Measurements from ENCODE around the gene C16orf78.

DNA sequence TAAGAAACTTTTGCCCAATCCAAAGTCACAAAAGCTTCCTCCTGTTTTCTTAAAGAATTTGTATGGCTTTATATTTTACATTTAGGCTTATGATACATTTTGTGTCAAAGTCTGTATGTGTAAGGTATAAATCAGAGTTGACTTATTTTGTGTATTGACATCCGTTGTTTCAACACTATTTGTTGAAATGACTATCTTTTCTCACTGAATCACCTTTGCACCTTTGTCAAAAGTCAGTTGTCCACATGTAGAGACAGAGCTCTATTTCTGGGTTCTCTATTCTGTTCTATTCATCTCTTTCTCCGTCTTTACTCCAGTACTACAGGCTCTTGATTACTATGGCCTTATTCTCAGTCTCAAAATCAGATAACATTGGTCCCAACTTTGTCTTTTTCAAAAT, 73.2 kb downstream of the C16orf78 start:
- TF ChIP-seq POLR2A (IDR thresholded peaks at IDR 0.05; ENCODE audit: extremely low read depth, insufficient read length) = no peak
- TF ChIP-seq, protein P1, sequence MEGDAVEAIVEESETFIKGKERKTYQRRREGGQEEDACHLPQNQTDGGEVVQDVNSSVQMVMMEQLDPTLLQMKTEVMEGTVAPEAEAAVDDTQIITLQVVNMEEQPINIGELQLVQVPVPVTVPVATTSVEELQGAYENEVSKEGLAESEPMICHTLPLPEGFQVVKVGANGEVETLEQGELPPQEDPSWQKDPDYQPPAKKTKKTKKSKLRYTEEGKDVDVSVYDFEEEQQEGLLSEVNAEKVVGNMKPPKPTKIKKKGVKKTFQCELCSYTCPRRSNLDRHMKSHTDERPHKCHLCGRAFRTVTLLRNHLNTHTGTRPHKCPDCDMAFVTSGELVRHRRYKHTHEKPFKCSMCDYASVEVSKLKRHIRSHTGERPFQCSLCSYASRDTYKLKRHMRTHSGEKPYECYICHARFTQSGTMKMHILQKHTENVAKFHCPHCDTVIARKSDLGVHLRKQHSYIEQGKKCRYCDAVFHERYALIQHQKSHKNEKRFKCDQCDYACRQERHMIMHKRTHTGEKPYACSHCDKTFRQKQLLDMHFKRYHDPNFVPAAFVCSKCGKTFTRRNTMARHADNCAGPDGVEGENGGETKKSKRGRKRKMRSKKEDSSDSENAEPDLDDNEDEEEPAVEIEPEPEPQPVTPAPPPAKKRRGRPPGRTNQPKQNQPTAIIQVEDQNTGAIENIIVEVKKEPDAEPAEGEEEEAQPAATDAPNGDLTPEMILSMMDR (IDR thresholded peaks at IDR 0.05; ENCODE audit: low read depth, low read length) = no peak
